Right renal pelvis (tissue), 4 donors: ENCODE data around the gene DNAJB12. TPM values are rescaled to one million over a fixed set of nuclear protein-coding genes. Genes with fewer than 3 reads are reported as not detected.
A peak's percentile ranks its signal among the peaks of the same experiment; 100 is the strongest.
"Not testable (repeated sequence)": the region's sequence is repeated elsewhere in the genome, so short reads cannot be mapped to it uniquely, and the experiment has no call there.

ENCODE experiments used
- DNase-seq, 4 donors: peaks; one replicate each; pipeline ENCODE4 v3.0.0-alpha.2; 2013; ENCODE audit warnings: low read depth in 4 of 4, low spot score in 3 of 4, missing footprints in 1 of 4
- polyA plus RNA-seq, 4 donors: library from polyadenylated mRNA; unstranded; fragments of 120-200 nt; gene quantifications; one replicate each; pipeline ENCODE4 v1.2.1, GENCODE V29; 2013; ENCODE audit not compliant: insufficient read length in 4 of 4

DNAJB12 gene
- polyA plus RNA-seq, 4 donors = 33.1 to 39.4 (median 36.9) TPM

GRCh38 chr10:72332423-72333111 lies 22.2 kb downstream of the DNAJB12 start:
- no peak for DNase-seq

- peak in 1 of 4 donors; percentile 83 for DNase-seq
Observed at GRCh38 chr10:72331575-72332422, 22.9 kb downstream of the DNAJB12 start.

- DNase-seq = no peak
Observed at GRCh38 chr10:72330069-72330426, 24.7 kb downstream of the DNAJB12 start.

- no peak for DNase-seq
Observed at GRCh38 chr10:72329290-72330068, 25.2 kb downstream of the DNAJB12 start.

- DNase-seq = no peak
Observed at GRCh38 chr10:72328829-72329204, 25.9 kb downstream of the DNAJB12 start.

GRCh38 chr10:72328045-72328828 lies 26.5 kb downstream of the DNAJB12 start:
- DNase-seq = no peak

GRCh38 chr10:72326665-72327603 lies 27.8 kb downstream of the DNAJB12 start:
- not testable (repeated sequence) for DNase-seq

GRCh38 chr10:72325243-72326175 lies 29.2 kb downstream of the DNAJB12 start:
- DNase-seq = peak in 2 of 4 donors; percentile 74 to 82

GRCh38 chr10:72323771-72324191 lies 30.9 kb downstream of the DNAJB12 start:
- DNase-seq = no peak

GRCh38 chr10:72323108-72323749 lies 31.5 kb downstream of the DNAJB12 start:
- no peak for DNase-seq

GRCh38 chr10:72322280-72323058 lies 32.2 kb downstream of the DNAJB12 start:
- DNase-seq = no peak

- DNase-seq = no peak
Observed at GRCh38 chr10:72322030-72322279, 32.8 kb downstream of the DNAJB12 start.

- DNase-seq = no peak
Observed at GRCh38 chr10:72321248-72322029, 33.3 kb downstream of the DNAJB12 start.

- DNase-seq = no peak
Observed at GRCh38 chr10:72320676-72321247, 34.0 kb downstream of the DNAJB12 start.

GRCh38 chr10:72319416-72320254 lies 35.1 kb downstream of the DNAJB12 start:
- no peak for DNase-seq
